ENCODE data around the gene EARS2.

DNA sequence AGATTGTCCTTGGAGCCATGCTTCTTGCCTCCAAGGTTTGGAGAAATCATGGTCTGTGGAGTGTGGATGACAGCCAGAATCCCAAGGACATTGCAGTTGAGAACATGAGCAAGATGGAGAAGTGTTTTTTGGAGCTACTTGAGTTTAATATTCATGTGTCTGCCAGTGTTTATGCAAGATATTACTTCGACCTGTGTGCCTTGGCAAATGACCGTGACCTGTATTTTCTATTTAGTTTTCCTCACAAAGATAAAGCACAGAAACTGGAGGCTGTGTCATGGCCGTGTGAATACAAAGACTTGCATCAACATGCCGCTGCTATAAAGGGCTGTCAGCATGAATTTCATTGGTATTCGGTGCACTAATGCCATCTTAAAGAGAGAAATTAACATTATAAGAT lies 55.9 kb downstream of the EARS2 start:
- no peak for TF ChIP-seq E2F1 (CRISPR knock-in tag; IDR thresholded peaks at IDR 0.05)
- TF ChIP-seq, protein P1, sequence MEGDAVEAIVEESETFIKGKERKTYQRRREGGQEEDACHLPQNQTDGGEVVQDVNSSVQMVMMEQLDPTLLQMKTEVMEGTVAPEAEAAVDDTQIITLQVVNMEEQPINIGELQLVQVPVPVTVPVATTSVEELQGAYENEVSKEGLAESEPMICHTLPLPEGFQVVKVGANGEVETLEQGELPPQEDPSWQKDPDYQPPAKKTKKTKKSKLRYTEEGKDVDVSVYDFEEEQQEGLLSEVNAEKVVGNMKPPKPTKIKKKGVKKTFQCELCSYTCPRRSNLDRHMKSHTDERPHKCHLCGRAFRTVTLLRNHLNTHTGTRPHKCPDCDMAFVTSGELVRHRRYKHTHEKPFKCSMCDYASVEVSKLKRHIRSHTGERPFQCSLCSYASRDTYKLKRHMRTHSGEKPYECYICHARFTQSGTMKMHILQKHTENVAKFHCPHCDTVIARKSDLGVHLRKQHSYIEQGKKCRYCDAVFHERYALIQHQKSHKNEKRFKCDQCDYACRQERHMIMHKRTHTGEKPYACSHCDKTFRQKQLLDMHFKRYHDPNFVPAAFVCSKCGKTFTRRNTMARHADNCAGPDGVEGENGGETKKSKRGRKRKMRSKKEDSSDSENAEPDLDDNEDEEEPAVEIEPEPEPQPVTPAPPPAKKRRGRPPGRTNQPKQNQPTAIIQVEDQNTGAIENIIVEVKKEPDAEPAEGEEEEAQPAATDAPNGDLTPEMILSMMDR (IDR thresholded peaks at IDR 0.05) = no peak
- TF ChIP-seq SMAD4 (CRISPR knock-in tag; IDR thresholded peaks at IDR 0.05) = no peak
- TF ChIP-seq, protein P2, sequence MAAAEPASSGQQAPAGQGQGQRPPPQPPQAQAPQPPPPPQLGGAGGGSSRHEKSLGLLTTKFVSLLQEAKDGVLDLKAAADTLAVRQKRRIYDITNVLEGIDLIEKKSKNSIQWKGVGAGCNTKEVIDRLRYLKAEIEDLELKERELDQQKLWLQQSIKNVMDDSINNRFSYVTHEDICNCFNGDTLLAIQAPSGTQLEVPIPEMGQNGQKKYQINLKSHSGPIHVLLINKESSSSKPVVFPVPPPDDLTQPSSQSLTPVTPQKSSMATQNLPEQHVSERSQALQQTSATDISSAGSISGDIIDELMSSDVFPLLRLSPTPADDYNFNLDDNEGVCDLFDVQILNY (CRISPR knock-in tag; IDR thresholded peaks at IDR 0.05) = no peak

All from WTC11 (cell line).